Tibial artery (tissue), 4 donors: Measurements from ENCODE around the gene FOXJ3.

Experiments used
- DNase-seq, 2 donors: peaks; one replicate each; pipeline ENCODE4 v3.0.0-alpha.2; 2019
- H3K27ac ChIP-seq, 2 donors: fragments of 200-600 bp; sonication (generic) in 1 of 2; 1 replicate in 1 of 2; 2 replicates in 1 of 2; pipeline ENCODE4 v1.5.1; 2018 to 2019; ENCODE audit warnings: mild to moderate bottlenecking in 1 of 2
- H3K27me3 ChIP-seq, 2 donors: fragments of 200-600 bp; sonication (generic) in 1 of 2; one replicate each; pipeline versions ENCODE4 v1.5.1 to v1.6.0; 2016 to 2019
- H3K36me3 ChIP-seq, 3 donors: fragments of 200-600 bp; sonication (generic) in 2 of 3; one replicate each; pipeline ENCODE4 v1.5.1; 2016 to 2019; ENCODE audit warnings: mild to moderate bottlenecking in 2 of 3
- H3K4me1 ChIP-seq, 4 donors: fragments of 200-600 bp; sonication (generic) in 2 of 4; 1 replicate in 3 of 4; 2 replicates in 1 of 4; pipeline ENCODE4 v1.5.1; 2016 to 2019
- H3K4me3 ChIP-seq, 2 donors: fragments of 200-600 bp; sonication (generic) in 1 of 2; 1 replicate in 1 of 2; 2 replicates in 1 of 2; pipeline ENCODE4 v1.5.1; 2018 to 2019; ENCODE audit warnings: mild to moderate bottlenecking in 2 of 2
- H3K9me3 ChIP-seq, 3 donors: fragments of 200-600 bp; sonication (generic) in 1 of 3; one replicate each; pipeline ENCODE4 v1.5.1; 2016 to 2019
- CTCF ChIP-seq, 2 experiments: fragments of 200-600 bp in 1 of 2; fragments of 450-650 bp in 1 of 2; IDR thresholded peaks; one replicate each; pipeline ENCODE4 v1.5.1; 2017 to 2019; ENCODE audit warnings: antibody characterized with exemption in 2 of 2, mild to moderate bottlenecking in 1 of 2, moderate library complexity in 1 of 2
- intact Hi-C: fragments of 100-400 bp; cut with DNase I; formaldehyde crosslinking; loops from one replicate; pipeline ENCODE4 v1.15.0; 2023; ENCODE audit warnings: low total_unique reads

The FOXJ3 gene

GRCh38 chr1:42290130-42290529 is 44.9 kb downstream of the FOXJ3 start:
- TF ChIP-seq CTCF (IDR thresholded peaks at IDR 0.05), result no peak
- no peaks in the 10 kb centered on the region for H3K27me3 ChIP-seq
- H3K27ac ChIP-seq, result no peak overlapping the region
- H3K4me3 ChIP-seq, result no peak overlapping the region
- no peak for DNase-seq
- H3K36me3 ChIP-seq, result no peaks in the 10 kb centered on the region
- intact Hi-C loops, result no loop called here
- H3K4me1 ChIP-seq, result no peaks in the 10 kb centered on the region
- no peaks in the 10 kb centered on the region for H3K9me3 ChIP-seq

GRCh38 chr1:42288311-42288985 is 46.6 kb downstream of the FOXJ3 start:
- TF ChIP-seq CTCF (IDR thresholded peaks at IDR 0.05), result no peak
- Histone ChIP-seq H3K27ac (no peak overlapping the region), H3K36me3 (no peaks in the 10 kb centered on the region), H3K4me1 (peaks cover 0 to 12% (median 0%) of the 10 kb centered on the region in 4 donors), H3K4me3 (no peak overlapping the region), H3K9me3 (no peaks in the 10 kb centered on the region), H3K27me3 (no peaks in the 10 kb centered on the region)
- intact Hi-C loops, result no loop called here
- no peak for DNase-seq

- Histone ChIP-seq H3K4me1 (peaks cover 0 to 45% (median 14%) of the 10 kb centered on the region in 4 donors), H3K27me3 (no peaks in the 10 kb centered on the region), H3K9me3 (no peaks in the 10 kb centered on the region), H3K36me3 (no peaks in the 10 kb centered on the region), H3K27ac (no peak overlapping the region), H3K4me3 (no peak overlapping the region)
- DNase-seq, result no peak
- no peak for TF ChIP-seq CTCF (IDR thresholded peaks at IDR 0.05)
- intact Hi-C loops, result no loop called here
Observed at GRCh38 chr1:42282867-42283583, 52.0 kb downstream of the FOXJ3 start.

GRCh38 chr1:42282024-42282579 is 52.9 kb downstream of the FOXJ3 start:
- peaks cover 0 to 48% (median 14%) of the 10 kb centered on the region in 4 donors for H3K4me1 ChIP-seq
- no peak overlapping the region for H3K4me3 ChIP-seq
- intact Hi-C loops, result no loop called here
- H3K27me3 ChIP-seq, result no peaks in the 10 kb centered on the region
- no peak overlapping the region for H3K27ac ChIP-seq
- H3K36me3 ChIP-seq, result peaks cover 0 to under 1% (median 0%) of the 10 kb centered on the region in 3 donors
- H3K9me3 ChIP-seq, result no peaks in the 10 kb centered on the region
- no peak for TF ChIP-seq CTCF (IDR thresholded peaks at IDR 0.05)
- no peak for DNase-seq

- intact Hi-C loops, result no loop called here
- H3K36me3 ChIP-seq, result peaks cover 0 to 5% (median 0%) of the 10 kb centered on the region in 3 donors
- no peak overlapping the region for H3K4me3 ChIP-seq
- H3K9me3 ChIP-seq, result no peaks in the 10 kb centered on the region
- no peaks in the 10 kb centered on the region for H3K27me3 ChIP-seq
- peaks cover 0 to 48% (median 14%) of the 10 kb centered on the region in 4 donors for H3K4me1 ChIP-seq
- no peak for DNase-seq
- TF ChIP-seq CTCF (IDR thresholded peaks at IDR 0.05), result no peak
- no peak overlapping the region for H3K27ac ChIP-seq
Observed at GRCh38 chr1:42280821-42281220, 54.2 kb downstream of the FOXJ3 start.
